Stimulated activated CD4-positive, alpha-beta T cell treated with anti-CD3 and anti-CD28 coated beads, TNF-alpha, amount 100 ng/mL, for 48 hours (primary cell): ENCODE results near the gene ZBTB18.
"Not testable (repeated sequence)": the region's sequence is repeated elsewhere in the genome, so short reads cannot be mapped to it uniquely, and the experiment has no call there.

Experiments
- DNase-seq, 3 donors: peaks; one replicate each; pipeline ENCODE4 v3.0.0-alpha.2; 2020; ENCODE audit warnings: low read depth in 3 of 3

ZBTB18 gene

DNA sequence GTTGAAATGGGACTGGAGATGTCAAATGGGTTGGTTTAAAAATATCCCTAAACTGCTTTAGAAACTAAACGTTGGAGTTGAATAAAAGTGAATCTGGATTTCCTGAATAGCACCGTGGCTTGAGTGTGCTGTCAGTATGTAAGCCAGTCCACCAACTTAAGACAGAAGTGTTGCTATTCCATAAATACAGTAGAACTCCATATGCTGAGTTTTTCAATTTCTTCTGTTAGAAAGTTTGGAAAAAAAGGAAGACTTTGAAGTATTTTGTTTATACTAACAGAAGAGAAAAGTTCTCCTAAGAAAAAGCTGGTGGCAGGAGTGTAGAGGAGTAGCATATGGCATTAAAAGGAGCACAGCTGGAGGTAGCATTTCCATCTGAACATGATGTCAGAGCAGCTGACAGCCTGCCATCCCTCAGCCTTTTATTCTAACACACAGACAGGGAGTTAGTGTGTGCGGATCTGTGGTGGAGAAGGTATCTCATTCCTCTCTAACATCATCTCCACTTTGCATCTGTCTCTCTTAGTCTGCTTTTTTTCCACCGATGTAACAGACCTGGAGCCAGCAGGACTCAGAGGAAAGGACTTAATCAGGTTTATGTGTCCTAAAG is at the start of gene ZBTB18:
TSS of gene ZBTB18 (plus strand) at position 449 of the 610 bp plus-strand sequence. CDS start at position 598, 149 bp downstream.
- no peak for DNase-seq

DNA sequence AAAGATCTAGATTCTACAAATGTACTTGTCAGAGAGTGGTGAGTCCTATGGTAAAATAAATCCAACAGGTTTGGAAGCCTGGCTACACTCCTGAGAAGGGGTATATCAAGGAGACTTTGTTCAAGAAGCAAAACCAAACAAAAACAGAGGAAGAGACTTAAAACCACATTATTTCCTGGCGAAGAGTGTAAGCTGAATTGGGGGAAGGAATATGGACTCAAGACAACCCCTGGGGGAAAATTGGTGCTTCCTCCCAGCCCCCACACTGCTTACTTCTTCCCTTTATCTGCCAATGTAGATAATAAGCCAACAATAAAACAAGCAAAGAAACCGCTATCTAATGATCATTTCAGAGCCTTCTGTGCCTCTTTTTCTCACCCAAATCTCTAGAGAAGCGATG is 48.4 kb upstream of the ZBTB18 start:
- no peak for DNase-seq

GRCh38 chr1:244005455-244005854 is 45.6 kb upstream of the ZBTB18 start:
- no peak for DNase-seq

DNA sequence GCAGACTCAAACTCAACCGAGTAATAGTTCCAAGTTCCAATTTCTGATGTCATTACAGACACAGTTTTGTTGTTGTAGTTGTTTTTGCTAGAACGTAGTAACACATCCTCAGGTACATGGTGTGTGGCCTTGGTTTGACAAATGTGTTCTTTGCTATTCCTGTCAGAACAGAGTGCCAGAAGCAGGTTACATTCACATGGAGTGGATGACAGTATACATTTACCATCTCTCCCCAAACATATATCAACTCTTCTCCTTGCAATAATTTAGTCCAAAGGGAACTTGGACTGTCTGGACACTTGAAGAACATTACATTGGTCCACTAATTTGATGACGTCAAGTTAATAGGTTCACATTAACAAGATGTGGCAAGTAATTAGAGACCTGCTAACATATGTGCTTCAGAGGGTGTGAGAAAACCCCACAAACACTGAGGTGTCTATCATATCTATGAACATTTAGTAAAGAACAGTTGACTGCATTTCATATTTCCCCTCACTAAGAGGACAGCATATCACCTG is 44.6 kb upstream of the ZBTB18 start:
- DNase-seq = no peak

DNA sequence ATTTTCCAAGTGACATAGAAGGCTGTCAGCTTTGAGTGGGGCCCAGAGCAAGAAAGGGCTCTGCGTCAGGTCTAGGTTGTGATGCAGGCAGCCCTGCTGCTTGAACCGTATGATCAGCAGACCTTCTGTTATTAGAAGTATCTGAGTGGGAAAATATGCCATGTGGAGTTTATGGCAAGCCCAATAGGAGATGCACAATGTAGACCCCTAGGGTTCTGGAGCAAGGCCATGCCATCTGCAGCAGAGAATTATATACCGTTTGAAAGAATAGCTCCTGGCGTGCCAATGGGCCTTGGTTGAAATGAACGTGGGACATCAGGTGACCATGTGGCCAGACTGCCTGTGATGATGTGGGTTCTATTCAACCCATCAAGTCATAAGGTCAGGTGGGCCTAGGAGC is 44.1 kb upstream of the ZBTB18 start:
- DNase-seq = no peak

DNA sequence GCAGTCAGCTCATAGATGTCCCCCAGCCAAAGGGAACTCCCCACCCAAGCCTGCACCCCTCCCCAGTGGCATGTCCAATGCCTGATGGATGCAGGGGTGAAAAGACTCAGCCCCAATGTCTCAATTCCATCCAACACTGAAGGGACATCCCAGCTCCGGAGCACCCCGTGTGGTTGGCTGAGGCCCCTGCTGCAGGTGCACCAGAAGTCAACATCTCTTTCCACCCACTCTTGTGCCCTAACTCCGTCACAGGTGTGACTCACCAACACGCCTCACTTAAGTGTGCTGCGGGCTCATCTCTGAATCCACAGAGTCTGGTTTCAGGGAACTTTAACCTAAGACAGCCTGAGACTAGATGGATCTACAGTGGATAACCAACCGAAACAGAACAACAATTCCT is 40.9 kb upstream of the ZBTB18 start:
- DNase-seq = peak; percentile 3 to 48 (median 46)

GRCh38 chr1:244010703-244011123 is 40.4 kb upstream of the ZBTB18 start:
- no peak for DNase-seq

GRCh38 chr1:244011271-244011670 is 39.8 kb upstream of the ZBTB18 start:
- no peak for DNase-seq

DNA sequence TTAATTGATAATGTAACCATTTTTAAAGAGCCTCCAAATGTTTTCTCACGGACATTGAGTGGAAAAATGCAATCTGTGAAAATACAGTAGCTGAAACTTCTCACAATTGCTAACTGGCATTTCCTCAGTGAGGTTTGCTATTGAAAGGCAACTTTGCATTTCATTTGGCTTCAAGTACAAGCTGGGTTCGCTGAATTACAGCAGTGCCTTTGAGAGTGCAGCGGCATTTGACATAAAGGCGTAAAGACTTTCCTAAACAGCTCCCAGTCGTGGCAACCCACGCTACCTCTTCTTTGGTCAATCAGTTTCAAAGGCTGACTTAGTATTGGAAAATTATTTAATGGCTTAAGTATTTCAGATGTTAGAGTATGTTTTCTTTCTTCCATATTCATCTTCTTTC is 39.3 kb upstream of the ZBTB18 start:
- DNase-seq = no peak

GRCh38 chr1:244012202-244012601 is 38.9 kb upstream of the ZBTB18 start:
- no peak for DNase-seq

DNA sequence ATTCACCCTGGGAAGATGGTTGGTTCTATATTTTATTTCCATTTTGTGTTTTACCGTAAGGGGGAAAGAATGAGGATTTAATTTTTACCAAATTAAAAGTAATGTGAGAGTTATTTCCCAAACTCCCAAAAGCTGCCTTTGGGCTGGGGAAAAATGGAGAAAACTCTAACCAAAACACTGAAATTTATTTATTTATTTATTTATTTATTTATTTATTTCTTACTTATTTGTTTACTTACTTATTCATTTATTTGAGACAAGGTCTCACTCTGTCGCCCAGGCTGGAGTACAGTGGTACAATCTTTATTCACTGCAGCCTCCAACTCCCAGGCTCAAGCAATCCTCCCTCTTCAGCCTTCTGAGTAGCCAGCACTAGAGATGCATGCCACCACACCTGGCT is 38.0 kb upstream of the ZBTB18 start:
- DNase-seq = no peak

DNA sequence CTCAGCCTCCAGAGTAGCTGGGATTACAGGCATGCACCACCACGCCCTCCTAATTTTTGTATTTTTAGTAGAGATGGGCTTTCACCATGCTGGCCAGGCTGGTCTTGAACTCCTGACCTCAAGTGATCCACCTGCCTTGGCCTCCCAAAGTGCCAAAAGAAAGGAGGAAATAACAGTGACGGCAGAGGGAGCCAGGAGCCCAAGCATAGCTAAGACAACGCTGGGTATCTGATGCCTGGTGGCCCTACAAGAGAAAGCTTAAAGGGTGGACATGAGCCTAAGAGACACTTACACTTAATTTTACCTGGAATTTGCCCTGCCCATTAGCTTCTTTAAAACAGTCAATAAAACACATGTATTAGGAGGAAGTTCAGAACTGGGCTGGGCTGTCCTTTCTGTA is 36.2 kb upstream of the ZBTB18 start:
- DNase-seq = not testable (repeated sequence)

- no peak for DNase-seq
Observed at GRCh38 chr1:244019982-244020485, 31.0 kb upstream of the ZBTB18 start.

GRCh38 chr1:244021427-244021826 is 29.7 kb upstream of the ZBTB18 start:
- DNase-seq = no peak

- no peak for DNase-seq
Observed at GRCh38 chr1:244022311-244022710, 28.8 kb upstream of the ZBTB18 start.

GRCh38 chr1:244022864-244023440 is 28.1 kb upstream of the ZBTB18 start:
- DNase-seq = no peak

DNA sequence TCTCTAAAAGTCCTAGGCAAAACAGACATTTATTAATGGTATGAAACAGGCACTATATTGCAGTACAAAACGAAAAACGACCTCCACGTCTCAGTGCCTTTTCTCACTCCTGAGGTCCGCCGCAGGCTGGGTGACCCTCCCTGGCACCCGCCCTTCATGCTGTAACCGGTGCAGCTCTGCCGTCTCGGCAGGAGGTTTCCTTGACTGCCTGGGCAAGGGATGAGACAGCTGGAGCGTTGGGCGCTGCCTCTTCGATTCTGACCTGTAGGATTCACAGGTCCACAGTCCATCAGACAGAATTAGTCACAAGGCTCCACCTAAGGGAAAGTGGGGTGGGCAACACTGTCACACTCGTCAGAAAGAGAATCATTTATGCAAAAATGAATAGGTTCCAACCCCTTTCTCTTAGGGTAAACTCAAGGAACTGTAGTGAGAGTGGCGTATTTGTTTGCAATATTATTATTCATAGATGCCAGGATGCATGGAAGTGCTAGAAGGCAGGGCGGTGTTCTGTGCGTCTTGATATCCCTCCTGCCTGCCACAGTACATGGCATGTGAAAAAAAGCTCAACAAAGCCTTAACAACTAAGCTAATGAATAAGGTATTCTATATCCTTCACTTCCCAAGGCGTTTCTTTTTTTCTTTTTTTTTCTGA is 23.5 kb upstream of the ZBTB18 start:
- no peak for DNase-seq

DNA sequence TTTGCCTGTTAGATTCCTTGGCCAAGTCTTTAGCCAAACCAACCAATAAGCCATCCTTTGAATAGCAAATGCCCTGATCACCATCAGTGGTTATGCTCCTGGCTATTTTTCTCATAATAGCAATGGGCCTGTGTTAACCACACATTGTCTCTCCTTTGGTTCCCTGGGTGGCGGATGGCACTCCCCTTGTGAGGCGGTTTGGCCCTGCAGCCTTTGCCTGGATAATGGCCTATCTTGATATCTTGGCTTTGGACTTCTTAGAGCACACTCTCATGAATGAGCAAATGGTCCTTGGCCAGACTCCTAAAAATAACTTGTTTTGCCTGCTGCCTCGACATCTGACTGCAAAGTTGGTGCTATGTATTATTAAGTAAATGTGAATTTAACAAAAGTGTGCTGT is 22.4 kb upstream of the ZBTB18 start:
- DNase-seq = no peak

GRCh38 chr1:244029124-244029523 is 22.0 kb upstream of the ZBTB18 start:
- DNase-seq = no peak

GRCh38 chr1:244030481-244031040 is 20.5 kb upstream of the ZBTB18 start:
- no peak for DNase-seq

DNA sequence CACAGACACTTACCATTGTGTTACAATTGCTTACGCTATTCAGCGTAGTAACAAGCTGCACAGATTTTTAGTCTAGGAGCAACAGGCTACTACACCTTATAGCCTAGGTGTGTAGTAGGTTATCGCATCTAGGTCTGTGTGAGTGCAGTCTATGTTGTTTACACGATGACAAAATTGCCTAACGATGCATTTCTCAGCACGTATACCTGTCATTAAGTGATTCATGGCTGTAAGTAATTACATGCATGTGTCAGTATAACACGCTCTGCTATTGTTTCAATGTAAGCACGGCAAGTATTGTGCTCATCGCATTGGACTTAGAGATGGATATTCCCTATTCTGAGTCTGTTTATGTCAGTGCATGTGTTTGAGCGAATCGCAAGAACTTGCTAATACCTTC is 15.7 kb upstream of the ZBTB18 start:
- DNase-seq = no peak

DNA sequence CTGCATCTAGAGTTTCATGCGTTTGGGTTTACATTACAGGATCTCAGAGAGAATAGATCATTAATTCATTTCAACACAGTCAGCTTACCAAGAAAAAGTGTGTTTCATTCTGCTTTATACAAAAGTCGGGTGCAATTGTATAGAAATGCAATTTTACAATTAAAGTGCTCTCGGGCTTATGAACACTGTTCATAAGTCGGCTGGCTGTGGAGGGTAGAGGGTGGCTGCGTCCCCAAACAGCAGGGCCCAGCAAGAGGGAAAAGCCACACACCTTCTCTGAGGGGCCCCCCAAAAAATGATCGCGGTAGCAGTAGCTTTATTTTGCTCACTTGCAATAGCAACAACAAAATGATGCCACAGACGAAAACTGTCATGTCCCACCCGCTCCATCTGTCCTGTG is 13.8 kb upstream of the ZBTB18 start:
- no peak for DNase-seq
